HG03064 (cell line): ENCODE data around the gene HSD17B14.
"Not testable (repeated sequence)": the region's sequence is repeated elsewhere in the genome, so short reads cannot be mapped to it uniquely, and the experiment has no call there.

Experiments
- ATAC-seq: cut with Tn5 transposase; IDR thresholded peaks from one replicate; pipeline ENCODE4 v1.9.1; 2021; ENCODE audit warnings: low read depth; ENCODE audit not compliant: unreplicated experiment

The HSD17B14 gene

GRCh38 chr19:48867746-48868113 is 31.4 kb upstream of the HSD17B14 start:
- ATAC-seq, result no peak

GRCh38 chr19:48867123-48867745 is 30.9 kb upstream of the HSD17B14 start:
- ATAC-seq, result no peak

GRCh38 chr19:48866692-48867091 is 30.4 kb upstream of the HSD17B14 start:
- ATAC-seq, result no peak

- no peak for ATAC-seq
These were observed 26.5 kb upstream of the HSD17B14 start for GRCh38 chr19:48862827-48863226.

GRCh38 chr19:48861313-48861712 is 25.0 kb upstream of the HSD17B14 start:
- no peak for ATAC-seq

- no peak for ATAC-seq
These were observed 23.7 kb upstream of the HSD17B14 start for GRCh38 chr19:48859711-48860572.

- no peak for ATAC-seq
These were observed 22.9 kb upstream of the HSD17B14 start for GRCh38 chr19:48858984-48859710.

GRCh38 chr19:48856921-48857320 is 20.6 kb upstream of the HSD17B14 start:
- ATAC-seq, result no peak

- no peak for ATAC-seq
These were observed 17.8 kb upstream of the HSD17B14 start for GRCh38 chr19:48854103-48854502.

- ATAC-seq, result no peak
These were observed 17.2 kb upstream of the HSD17B14 start for GRCh38 chr19:48853483-48853882.

- ATAC-seq, result no peak
These were observed 16.0 kb upstream of the HSD17B14 start for GRCh38 chr19:48852292-48852691.

- not testable (repeated sequence) for ATAC-seq
These were observed 10.4 kb upstream of the HSD17B14 start for GRCh38 chr19:48846659-48847058.

GRCh38 chr19:48845384-48845783 is 9.1 kb upstream of the HSD17B14 start:
- ATAC-seq, result no peak

- no peak for ATAC-seq
These were observed 8.2 kb upstream of the HSD17B14 start for GRCh38 chr19:48844472-48844871.

GRCh38 chr19:48842789-48843162 is 6.5 kb upstream of the HSD17B14 start:
- no peak for ATAC-seq

GRCh38 chr19:48841571-48841970 is 5.3 kb upstream of the HSD17B14 start:
- no peak for ATAC-seq

- ATAC-seq, result no peak
These were observed 4.8 kb upstream of the HSD17B14 start for GRCh38 chr19:48841047-48841446.

- ATAC-seq, result no peak
These were observed 1.4 kb upstream of the HSD17B14 start for GRCh38 chr19:48837687-48838086.

GRCh38 chr19:48837051-48837524 is 797 bp upstream of the HSD17B14 start:
- ATAC-seq, result no peak

GRCh38 chr19:48835734-48836088 is 580 bp downstream of the HSD17B14 start:
- ATAC-seq, result no peak

GRCh38 chr19:48833977-48834376 is 2.3 kb downstream of the HSD17B14 start:
- ATAC-seq, result no peak
